NCI-H446 treated with DMSO at 0.1 percent for 48 hours (cell line): ENCODE results near the gene PLS1.
A peak's percentile ranks its signal among the peaks of the same experiment; 100 is the strongest.
"Not testable (repeated sequence)": the region's sequence is repeated elsewhere in the genome, so short reads cannot be mapped to it uniquely, and the experiment has no call there.

Experiments
- DNase-seq: peaks from one replicate; lab custom pipeline; 2025; lab: John Stamatoyannopoulos, UW

PLS1 gene

GRCh38 chr3:142595581-142595950 lies 627 bp upstream of the PLS1 start:
- DNase-seq, result no peak

GRCh38 chr3:142596726-142597088 lies 514 bp downstream of the PLS1 start:
- DNase-seq, result no peak

GRCh38 chr3:142597906-142598305 lies 1.7 kb downstream of the PLS1 start:
- no peak for DNase-seq

- no peak for DNase-seq
Observed at GRCh38 chr3:142601713-142602112, 5.5 kb downstream of the PLS1 start.

- DNase-seq, result no peak
Observed at GRCh38 chr3:142602619-142603385, 6.6 kb downstream of the PLS1 start.

- DNase-seq, result not testable (repeated sequence)
Observed at GRCh38 chr3:142603386-142603705, 7.2 kb downstream of the PLS1 start.

GRCh38 chr3:142604940-142605339 lies 8.7 kb downstream of the PLS1 start:
- DNase-seq, result no peak

- DNase-seq, result no peak
Observed at GRCh38 chr3:142608631-142609030, 12.4 kb downstream of the PLS1 start.

- no peak for DNase-seq
Observed at GRCh38 chr3:142609136-142609535, 12.9 kb downstream of the PLS1 start.

GRCh38 chr3:142611206-142611605 lies 15.0 kb downstream of the PLS1 start:
- no peak for DNase-seq

- no peak for DNase-seq
Observed at GRCh38 chr3:142613491-142613890, 17.3 kb downstream of the PLS1 start.

GRCh38 chr3:142614059-142614626 lies 17.9 kb downstream of the PLS1 start:
- DNase-seq, result no peak

- DNase-seq, result no peak
Observed at GRCh38 chr3:142615171-142615570, 19.0 kb downstream of the PLS1 start.

GRCh38 chr3:142618917-142619461 lies 22.8 kb downstream of the PLS1 start:
- DNase-seq, result peak; percentile 94

GRCh38 chr3:142622405-142622804 lies 26.2 kb downstream of the PLS1 start:
- DNase-seq, result no peak

GRCh38 chr3:142623194-142623593 lies 27.0 kb downstream of the PLS1 start:
- DNase-seq, result no peak

- DNase-seq, result no peak
Observed at GRCh38 chr3:142624341-142625152, 28.4 kb downstream of the PLS1 start.

- DNase-seq, result no peak
Observed at GRCh38 chr3:142625153-142625440, 28.9 kb downstream of the PLS1 start.

GRCh38 chr3:142626971-142627370 lies 30.8 kb downstream of the PLS1 start:
- no peak for DNase-seq

- no peak for DNase-seq
Observed at GRCh38 chr3:142628801-142629200, 32.6 kb downstream of the PLS1 start.

- DNase-seq, result peak; percentile 15
Observed at GRCh38 chr3:142633073-142633472, 36.9 kb downstream of the PLS1 start.

- no peak for DNase-seq
Observed at GRCh38 chr3:142636050-142636449, 39.9 kb downstream of the PLS1 start.

- DNase-seq, result no peak
Observed at GRCh38 chr3:142636664-142637063, 40.5 kb downstream of the PLS1 start.
